MV-4-11 (cell line): Measurements from ENCODE around the gene MYOZ2.
A peak's percentile ranks its signal among the peaks of the same experiment; 100 is the strongest.

Source experiments
- DNase-seq: peaks from one replicate; lab custom pipeline; 2025; lab: John Stamatoyannopoulos, UW

MYOZ2 gene

DNA sequence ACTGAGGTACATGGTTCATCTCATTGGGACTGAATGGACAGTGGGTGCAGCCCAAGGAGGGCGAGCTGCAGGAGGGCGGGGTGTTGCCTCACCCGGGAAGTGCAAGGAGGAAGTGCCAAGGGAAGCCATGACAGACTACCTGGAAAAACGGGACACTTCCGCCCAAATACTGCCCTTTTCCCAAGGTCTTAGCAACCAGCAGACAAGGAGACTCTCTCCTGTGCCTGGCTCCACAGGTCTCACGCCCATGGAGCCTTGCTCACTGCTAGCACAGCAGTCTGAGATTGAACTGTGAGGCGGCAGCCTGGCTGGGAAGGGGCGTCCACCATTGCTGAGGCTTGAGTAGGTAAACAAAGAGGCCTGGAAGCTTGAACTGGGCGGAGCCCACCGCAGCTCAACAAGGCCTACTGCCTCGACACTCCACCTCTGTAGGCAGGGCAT, 62.2 kb downstream of the MYOZ2 start:
- DNase-seq: no peak

DNA sequence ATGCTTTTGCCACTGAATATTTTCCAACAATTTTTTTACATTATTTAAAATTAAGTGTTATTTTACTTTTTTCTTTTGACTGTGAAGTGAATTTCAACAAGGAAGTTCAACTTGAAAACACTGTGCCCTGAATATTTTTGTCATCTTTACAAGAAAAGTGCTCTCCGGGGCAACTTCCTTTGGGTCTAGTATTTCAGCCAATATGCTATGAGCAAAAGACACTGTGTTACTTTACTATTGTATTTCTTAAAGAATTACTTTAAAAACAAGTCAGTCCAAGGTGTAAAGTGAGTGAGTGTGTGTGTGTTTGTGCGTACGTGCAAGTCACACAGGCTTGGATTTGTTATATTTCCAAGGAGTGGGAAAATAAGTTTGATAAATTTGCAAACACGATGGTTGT, 69.3 kb downstream of the MYOZ2 start:
- DNase-seq: no peak

DNA sequence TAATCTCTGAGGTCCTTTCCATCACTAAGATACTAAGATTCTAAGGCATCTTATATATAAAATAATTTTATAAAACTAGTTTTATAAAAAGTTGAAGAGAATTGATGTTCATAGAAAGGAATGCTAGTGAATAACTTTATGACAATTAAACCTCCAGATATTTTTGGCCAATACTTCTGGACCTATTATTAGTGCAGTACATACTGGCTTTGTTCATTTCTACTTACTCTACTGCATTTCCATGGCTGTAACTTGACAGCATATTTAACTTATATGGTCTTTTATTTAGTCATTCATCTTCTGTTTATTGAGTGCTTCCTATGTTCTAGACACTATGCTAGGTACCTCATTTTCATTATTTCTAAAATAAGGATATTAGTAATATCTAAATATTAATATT, 70.1 kb downstream of the MYOZ2 start:
- no peak for DNase-seq

DNA sequence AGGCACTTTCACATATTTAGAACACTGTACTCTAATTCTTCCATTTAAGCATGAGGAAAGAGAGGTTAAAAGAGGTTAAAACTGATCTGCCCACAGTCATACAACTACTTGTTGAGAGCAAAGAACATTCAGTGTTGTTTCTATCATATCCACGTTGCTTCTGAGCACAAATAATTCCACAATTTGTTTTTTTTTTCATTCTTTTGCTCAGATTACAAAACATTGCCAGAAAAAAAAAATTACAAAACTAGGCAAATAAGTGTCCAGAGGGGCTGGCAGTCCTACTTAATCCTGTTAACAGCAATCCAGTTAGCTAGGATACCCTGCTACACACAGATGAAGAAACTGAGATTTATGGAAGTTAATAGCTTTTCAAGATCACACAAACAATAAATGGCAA, 70.5 kb downstream of the MYOZ2 start:
- DNase-seq: no peak

DNA sequence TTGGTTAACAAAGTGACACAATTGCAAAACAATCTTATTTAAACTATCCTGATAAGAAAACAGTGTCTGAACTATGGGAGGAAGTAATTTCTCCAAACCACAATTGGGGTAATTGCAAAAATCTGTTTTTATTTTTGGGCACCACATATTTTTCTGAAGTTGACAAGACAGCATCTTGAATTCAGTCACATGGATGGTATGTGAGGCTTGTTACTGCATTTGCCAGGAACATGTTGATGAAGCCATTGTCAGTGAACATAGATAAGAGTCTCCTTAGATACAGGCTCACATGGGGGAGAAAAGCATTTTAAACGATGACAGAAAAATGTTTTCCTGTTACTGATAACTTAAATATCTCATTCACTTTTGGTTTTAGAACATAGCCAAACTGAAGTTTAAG, 71.4 kb downstream of the MYOZ2 start:
- no peak for DNase-seq

DNA sequence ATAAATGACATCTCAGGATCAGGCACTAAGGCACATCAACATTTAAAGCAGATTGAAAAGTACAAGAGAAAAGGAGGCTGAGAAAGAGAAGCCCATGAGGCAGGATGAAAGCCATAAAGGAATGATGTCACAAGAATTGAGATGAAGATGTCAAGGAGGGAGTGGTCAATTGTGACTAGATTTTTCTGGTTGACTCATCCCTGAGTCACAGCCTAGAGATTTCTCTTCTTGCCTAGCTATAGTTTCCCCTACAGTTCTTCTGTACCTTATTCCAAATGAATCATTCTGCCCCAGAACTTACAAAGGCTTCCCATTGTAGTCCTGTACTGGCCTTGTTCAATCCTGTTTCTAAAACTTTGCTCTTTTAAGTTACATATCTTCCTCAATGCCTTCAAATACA, 73.4 kb downstream of the MYOZ2 start:
- DNase-seq: peak; percentile 75

DNA sequence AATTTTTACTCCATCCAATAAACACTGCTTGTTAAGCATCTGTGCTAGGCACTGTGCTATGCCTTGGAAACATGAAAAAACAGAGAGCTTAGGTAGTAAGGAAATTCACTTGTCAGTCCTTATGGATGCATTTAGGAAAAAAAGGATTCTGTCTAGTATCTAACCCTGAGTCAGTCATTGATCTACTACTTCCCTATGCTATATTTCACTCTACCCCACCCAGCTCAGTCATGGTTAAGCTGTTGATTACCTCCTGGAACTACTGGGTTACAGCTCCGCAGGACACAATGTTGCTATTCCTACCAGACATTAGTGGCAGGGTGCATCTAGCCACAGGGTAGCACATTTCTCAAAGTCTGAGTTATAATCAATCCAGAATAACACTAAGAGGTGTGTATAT, 74.0 kb downstream of the MYOZ2 start:
- DNase-seq: no peak

DNA sequence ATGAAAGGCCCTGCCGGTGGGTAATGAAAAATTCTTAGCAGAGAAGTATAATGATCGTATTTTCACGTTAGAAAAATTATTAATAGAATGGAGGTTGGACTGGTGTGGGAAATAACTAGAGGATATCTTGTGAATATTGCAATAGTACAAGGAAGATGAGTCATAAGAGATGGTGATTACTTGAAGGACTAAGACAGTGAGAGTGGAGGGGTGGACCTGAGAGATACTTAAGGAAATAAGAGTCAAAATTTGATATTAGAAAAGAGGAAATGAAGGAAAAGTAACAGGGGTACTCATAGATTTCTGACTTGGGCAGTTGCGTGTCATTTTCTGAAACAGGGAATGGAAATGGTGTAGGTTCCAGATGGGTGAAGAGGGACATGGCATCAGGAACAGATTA, 75.1 kb downstream of the MYOZ2 start:
- DNase-seq: peak; percentile 27

DNA sequence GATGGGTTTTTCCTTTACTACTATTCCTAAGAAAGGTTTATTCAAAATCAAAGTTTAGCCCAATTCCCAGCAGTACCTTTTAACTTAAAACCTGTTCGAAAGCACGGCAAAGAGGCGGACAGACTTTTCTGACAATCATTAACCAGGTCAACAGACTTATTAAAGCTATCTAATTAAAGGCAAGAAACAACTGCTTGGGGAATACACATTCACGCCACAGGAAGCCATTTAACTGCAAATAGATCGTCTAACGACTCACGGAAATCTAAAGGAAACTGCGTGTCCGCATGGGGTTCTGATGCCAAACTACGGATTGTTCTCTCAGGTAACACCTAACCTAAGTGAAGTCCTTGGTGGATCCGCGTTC, 76.2 kb downstream of the MYOZ2 start:
- DNase-seq: no peak

DNA sequence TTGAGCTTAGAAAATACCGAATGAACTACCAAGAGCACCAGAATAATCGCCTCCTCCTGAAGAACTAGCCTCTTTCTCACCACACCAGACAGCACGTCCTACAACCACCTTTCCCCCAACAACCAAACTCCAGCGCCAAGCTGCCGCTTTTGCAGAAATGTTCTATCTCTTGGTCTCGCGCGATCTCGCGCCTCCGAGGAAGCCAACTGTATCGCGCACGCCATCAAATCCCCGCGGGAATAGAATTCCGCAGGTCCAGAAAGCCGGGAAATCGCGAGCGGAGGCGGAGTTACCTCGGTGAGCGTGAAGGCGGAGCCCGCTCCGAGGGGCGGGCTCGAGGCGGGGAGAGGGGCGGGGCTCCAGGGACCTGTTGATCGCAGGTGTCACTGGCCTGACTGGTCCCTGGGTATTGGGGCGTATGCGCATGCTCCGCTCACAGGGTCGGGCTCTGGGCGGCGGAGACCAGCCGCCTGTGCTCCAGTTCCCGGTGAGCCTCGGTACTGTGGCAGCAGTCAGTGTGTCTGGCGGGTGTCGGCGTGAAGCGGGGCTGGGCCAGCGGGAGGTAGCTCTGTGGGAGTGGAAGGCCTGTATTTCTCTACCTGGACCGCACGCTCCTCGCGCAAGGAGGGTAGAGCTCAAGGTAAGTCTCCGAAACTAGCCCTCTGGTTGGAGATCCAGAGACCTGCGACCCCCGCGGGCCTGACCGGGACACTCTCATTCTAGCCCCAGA, 76.8 kb downstream of the MYOZ2 start, which contains the start of gene USP53:
Gene USP53, plus strand, starts transcription at position 480 of the 730 bp plus-strand sequence. CDS start 27,047 bp downstream, outside the sequence.
- DNase-seq: peak; percentile 80

DNA sequence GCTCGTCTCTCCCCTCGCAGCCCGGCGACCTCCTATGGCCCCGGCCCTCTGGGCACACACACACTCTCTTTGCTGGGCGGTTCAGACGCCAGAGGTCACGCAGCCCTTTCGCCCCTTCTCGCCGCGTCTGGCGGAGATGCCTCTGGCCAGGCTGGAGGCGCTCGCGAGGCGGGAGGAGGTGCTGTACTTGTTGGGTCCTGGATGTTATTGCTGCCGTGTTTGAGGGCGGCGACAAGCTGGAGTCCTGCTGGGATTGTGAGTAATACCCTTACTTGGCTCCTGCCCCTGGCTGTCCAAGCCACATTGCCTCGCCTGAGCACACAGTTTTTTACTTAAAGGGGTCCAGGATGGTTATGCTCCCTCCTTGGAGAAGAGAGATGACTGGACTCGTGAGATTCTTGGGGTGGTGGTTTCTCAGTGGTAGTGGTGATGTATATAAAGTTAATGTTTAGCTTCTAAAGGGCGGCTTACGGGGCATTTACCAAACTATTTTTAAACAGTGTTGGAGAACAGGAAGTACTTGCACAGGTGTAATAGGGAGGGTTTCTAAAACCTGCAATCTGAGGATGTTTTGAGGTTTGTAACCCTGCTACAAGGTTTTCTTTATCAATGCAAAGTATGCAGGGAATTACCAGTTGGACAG, 77.5 kb downstream of the MYOZ2 start:
- peak; percentile 76 for DNase-seq

DNA sequence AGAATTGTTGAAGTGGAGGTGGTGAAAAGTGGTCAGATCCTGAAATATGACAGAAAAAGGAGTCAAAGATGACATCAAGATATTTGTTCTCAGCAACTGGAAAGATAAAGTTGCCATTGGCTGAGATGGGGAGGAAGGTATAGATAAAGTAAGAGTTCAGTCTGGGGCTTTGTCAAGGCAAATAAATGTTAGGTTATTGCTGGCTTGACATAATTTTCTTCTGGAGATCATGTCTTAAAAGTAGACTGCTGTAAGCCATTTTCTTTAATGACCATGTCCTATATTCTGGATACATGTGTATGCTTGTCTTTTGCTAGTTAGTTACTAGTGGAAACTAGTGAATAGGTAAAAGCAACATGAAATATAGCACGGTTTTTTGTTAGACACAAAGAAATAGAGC, 82.5 kb downstream of the MYOZ2 start:
- no peak for DNase-seq

DNA sequence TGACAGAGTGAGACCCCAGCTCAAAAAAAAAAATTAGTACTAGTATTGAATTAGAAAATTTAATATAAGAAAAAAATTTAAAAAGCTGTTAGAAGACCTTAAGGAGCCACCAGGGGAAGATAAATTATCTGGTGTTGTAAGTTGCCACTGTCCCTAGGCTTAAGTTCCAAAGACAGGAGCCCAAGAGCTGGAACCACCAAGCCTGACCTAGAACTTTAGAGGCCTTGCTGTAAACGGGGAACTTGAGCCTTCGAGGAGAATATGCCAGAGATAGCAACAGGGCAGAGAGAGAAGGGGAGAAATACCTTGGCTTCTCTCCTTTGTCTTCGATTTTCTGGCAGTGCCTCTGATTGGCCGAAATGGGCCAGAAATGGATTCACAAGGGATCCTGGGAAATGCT, 85.8 kb downstream of the MYOZ2 start:
- no peak for DNase-seq

DNA sequence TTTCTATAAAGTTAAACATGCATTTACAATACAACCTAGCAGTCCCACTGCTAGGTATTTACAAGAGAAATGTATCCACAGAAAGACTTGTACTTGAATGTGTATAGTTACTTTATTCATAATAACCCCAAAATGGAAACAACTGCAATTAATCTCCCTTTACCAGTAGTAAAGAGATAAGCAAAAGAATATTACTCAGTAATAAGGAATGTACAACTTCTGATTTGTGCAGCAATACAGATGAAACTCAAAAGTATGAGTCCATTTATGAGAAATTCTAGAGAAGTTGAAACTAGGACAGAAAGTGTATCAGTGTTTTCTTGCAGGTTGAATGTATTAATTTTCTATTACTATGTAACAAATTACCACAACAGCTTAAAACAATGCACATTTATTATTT, 92.1 kb downstream of the MYOZ2 start:
- no peak for DNase-seq

DNA sequence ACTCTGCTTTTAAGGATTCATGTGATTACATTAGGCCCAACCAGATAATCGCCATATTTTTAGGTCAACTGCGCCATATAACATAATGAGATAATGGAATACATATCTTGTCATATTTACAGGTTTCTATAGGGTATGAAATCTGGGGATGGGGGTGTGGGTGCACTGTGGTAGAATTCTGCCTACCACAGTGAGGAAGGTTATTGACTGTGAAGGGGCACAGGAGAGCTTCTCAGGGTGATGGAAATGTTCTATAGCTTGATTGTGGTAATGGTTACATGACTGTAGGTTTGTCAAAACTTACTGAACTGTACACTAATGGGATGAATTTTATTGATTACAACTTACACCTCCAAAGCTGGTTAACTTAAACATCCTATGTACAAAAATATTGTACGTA, 92.8 kb downstream of the MYOZ2 start:
- DNase-seq: no peak

DNA sequence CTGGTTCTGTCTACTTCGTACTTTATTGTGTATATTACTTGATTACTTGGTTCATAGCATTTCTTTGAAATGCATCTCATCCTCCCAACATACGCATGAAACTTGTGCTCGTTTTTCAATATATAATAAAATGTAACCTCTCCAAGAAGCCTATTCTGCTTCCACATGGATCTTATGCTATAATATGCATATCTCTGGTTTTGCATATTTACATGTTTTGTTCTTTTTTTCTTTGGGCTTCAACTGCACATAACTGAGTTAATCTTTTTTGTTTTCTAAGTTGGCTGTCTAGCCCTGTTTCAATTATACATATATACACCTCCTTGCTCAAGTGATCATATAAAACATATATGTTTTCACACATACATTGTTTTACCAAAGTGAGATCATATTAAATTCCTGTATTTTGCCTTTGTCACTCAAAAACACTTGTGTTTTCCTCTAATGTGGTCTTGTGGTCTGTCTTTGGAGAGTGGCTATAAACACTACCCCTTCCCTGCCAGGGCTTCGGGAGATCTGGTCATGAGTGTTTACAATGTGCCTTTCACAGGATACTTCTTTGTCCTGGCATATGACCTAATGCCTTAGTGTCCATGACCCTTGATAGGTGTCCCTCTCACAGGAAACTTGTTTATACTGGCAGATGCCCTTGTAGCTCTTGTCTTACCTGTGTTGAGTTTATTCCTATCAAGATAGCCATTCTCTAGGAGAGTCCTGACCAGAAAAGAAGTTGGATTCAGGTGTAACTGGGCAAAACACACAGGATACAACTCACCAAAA, 94.5 kb downstream of the MYOZ2 start:
- no peak for DNase-seq

DNA sequence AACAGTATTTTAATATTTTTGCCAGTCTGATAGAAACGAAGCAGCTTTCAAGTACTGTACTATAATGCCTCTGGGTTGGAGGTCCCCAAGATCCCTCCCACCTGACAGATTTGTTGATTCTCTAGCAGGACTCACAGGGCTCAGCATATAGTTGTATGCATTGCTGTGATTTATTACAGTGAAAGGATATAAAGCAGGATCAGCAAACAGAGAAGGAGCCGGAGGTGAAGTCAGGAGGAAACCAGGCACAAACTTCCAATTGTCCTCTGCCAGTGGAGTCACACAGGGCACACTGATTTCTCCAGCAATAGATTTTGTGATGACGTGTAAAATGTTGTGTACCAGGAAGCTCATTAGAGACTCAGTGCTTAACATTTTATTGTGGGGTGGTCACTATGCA, 95.9 kb downstream of the MYOZ2 start:
- no peak for DNase-seq

DNA sequence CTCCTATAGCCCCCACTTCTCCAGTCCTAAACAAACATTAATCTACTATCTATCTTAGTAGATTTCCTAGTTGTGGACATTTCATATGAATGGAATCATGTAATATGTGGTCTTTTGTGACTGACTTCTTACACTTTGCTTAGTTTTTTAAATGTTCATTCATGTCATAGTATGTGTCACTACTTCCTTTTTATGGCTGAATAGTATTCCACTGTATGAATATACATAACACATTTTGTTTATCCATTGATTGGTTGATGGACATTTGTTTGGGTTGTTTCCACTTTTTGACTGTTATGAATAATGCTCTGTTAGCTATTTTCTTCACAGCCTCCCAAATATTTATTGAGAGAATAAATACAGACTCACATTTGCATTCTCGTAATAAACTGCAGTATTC, 96.7 kb downstream of the MYOZ2 start:
- DNase-seq: no peak

DNA sequence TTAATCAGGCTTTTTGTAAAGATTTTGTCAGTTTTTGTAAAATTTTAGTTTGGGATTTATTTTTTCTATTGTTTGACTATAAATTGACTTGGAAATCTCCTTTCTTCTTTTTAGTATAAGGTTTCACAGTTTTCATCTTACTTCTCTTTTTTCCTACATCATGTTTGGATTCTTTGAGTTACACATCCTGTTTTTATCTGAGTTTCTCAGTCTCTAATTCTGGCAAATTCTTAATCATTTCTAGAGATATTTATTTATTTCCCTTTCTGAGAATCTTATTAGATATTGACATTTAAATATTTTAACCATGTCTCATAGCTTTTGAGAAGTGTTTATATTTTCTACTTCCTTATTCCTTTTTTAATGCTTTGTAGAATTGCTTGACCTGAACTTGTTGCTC, 97.6 kb downstream of the MYOZ2 start:
- peak; percentile 61 for DNase-seq

DNA sequence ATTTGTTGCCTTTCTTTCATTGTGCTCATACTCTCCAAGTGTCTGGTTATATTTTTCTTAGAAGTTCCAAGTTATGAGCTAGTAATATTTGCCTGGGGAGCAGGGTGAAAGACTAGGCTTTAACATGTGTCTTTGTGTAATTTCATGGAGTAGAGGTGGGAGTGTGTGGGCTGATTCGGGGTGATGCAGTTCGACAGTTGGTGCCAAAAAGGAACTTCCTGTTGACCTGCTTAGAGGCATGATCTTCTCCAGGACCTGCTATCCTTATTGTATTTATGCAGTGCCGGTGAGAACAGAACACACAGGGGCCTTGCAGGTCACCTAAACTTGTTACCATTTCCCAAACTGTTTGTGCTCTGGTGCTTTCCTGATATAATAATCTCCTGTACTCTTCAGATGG, 98.1 kb downstream of the MYOZ2 start:
- DNase-seq: peak; percentile 28

DNA sequence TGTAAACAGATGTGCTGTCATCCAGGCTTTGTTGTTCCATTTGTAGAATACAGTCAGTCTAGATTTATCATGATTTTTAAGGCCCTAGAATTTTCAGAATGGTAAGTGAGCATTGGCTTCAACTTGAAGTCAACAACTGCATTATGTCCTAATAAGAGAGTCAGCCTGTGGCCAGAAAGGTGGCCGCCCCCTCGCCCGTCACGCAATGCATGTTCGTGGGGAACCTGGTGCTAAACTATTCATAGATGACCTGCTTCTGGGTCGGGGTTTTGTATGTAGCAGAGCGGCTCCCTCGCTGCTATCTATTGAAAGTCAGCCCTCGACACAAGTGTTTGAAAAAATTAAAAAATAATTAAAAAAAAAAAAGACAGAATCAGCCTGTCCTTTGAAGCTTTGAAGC, 101.6 kb downstream of the MYOZ2 start:
- no peak for DNase-seq
